Measurements from ENCODE around the gene ZNF425. TPM values are rescaled to one million over a fixed set of nuclear protein-coding genes. Genes with fewer than 3 reads are reported as not detected.

The ZNF425 gene
- total and polyA plus RNA-seq, 9 of the 15 experiments (the other 6 are each of a cell fraction or from before 2014, with no cell fraction given): 0.03 to 0.89 (median 0.54) TPM

DNA sequence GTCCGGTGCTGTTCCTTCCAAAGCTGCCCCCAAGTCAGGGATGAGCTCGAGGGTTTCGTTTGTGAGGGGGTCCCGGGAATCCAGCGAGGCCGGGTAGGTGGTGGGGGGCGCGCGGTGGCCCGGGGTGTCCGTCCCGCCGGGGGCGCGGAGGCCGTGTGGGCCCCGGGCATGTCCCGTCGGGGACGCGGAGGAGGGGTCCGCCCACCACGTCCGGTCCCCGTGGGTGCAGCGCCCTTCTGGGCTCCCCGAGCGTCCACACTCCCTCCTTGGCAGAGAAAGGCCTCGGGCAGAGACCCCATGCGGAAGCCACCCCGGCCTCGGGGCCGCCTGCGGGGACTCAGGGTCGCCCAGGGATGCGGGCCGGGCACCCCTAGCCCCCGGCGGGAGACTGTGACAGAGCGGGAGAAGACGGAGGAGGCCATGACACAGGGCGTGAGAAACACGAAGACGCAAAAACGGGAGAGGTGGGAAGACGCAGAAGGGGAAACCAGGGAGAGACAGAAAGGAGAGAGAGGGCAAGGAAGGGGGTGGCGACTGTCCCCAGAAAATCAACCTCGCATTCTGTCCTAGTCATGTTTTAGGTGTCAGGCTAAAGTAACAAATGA lies 640 bp upstream of the ZNF425 start (continued):
- TF ChIP-seq SIRT6 (IDR thresholded peaks at IDR 0.05; ENCODE audit: low read depth, low read length): no peak
- no peak for TF ChIP-seq TAF9B (IDR thresholded peaks at IDR 0.05; ENCODE audit: partially characterized antibody)
- TF ChIP-seq, protein P1, sequence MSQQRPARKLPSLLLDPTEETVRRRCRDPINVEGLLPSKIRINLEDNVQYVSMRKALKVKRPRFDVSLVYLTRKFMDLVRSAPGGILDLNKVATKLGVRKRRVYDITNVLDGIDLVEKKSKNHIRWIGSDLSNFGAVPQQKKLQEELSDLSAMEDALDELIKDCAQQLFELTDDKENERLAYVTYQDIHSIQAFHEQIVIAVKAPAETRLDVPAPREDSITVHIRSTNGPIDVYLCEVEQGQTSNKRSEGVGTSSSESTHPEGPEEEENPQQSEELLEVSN (IDR thresholded peaks at IDR 0.05; ENCODE audit: borderline replicate concordance in 1 of 2, extremely low read depth in 1 of 2, insufficient read depth in 1 of 2, insufficient read length in 1 of 2, low read depth in 1 of 2, low read length in 1 of 2, poor library complexity in 1 of 2, severe bottlenecking in 1 of 2): peak; percentile 80 to 93
- no peak for TF ChIP-seq TCFL5 (CRISPR knock-in tag; conservative IDR thresholded peaks at IDR 0.05)
- TF ChIP-seq BACH1 (tag; IDR thresholded peaks at IDR 0.05): no peak; the same call in 1 of the 2 replicates
- TF ChIP-seq NEUROD1 (IDR thresholded peaks at IDR 0.05; ENCODE audit: borderline replicate concordance, low read depth, low read length, partially characterized antibody): no peak
- TF ChIP-seq, protein P2, sequence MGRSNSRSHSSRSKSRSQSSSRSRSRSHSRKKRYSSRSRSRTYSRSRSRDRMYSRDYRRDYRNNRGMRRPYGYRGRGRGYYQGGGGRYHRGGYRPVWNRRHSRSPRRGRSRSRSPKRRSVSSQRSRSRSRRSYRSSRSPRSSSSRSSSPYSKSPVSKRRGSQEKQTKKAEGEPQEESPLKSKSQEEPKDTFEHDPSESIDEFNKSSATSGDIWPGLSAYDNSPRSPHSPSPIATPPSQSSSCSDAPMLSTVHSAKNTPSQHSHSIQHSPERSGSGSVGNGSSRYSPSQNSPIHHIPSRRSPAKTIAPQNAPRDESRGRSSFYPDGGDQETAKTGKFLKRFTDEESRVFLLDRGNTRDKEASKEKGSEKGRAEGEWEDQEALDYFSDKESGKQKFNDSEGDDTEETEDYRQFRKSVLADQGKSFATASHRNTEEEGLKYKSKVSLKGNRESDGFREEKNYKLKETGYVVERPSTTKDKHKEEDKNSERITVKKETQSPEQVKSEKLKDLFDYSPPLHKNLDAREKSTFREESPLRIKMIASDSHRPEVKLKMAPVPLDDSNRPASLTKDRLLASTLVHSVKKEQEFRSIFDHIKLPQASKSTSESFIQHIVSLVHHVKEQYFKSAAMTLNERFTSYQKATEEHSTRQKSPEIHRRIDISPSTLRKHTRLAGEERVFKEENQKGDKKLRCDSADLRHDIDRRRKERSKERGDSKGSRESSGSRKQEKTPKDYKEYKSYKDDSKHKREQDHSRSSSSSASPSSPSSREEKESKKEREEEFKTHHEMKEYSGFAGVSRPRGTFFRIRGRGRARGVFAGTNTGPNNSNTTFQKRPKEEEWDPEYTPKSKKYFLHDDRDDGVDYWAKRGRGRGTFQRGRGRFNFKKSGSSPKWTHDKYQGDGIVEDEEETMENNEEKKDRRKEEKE (IDR thresholded peaks at IDR 0.05; ENCODE audit: borderline replicate concordance in 1 of 2, control insufficient read depth in 1 of 2, low read depth in 2 of 2, low read length in 1 of 2): peak in 1 of 2 experiments; percentile 60; a peak in 2 of 4 replicates
- no peak for TF ChIP-seq ILF3 (IDR thresholded peaks at IDR 0.05; ENCODE audit: borderline replicate concordance)
- no peak; the same call in 1 of the 2 replicates for TF ChIP-seq IRF2 (CRISPR knock-in tag; IDR thresholded peaks at IDR 0.05)
- peak; percentile 57; the same call in 1 of the 2 replicates for TF ChIP-seq MTA1 (IDR thresholded peaks at IDR 0.05; ENCODE audit: borderline replicate concordance)
- TF ChIP-seq, protein P3, sequence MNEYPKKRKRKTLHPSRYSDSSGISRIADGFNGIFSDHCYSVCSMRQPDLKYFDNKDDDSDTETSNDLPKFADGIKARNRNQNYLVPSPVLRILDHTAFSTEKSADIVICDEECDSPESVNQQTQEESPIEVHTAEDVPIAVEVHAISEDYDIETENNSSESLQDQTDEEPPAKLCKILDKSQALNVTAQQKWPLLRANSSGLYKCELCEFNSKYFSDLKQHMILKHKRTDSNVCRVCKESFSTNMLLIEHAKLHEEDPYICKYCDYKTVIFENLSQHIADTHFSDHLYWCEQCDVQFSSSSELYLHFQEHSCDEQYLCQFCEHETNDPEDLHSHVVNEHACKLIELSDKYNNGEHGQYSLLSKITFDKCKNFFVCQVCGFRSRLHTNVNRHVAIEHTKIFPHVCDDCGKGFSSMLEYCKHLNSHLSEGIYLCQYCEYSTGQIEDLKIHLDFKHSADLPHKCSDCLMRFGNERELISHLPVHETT (CRISPR knock-in tag; conservative IDR thresholded peaks at IDR 0.05 in 1 of 2, IDR thresholded peaks at IDR 0.05 in 1 of 2): peak in 1 of 2 experiments; percentile 9; a peak in 1 of 4 replicates
- TF ChIP-seq RBFOX2 (IDR thresholded peaks at IDR 0.05; ENCODE audit: low read depth, low read length): no peak; the same call in 1 of the 2 replicates
- no peak for TF ChIP-seq ESRRB (CRISPR knock-in tag; IDR thresholded peaks at IDR 0.05; ENCODE audit: borderline replicate concordance)
- TF ChIP-seq, protein P4, sequence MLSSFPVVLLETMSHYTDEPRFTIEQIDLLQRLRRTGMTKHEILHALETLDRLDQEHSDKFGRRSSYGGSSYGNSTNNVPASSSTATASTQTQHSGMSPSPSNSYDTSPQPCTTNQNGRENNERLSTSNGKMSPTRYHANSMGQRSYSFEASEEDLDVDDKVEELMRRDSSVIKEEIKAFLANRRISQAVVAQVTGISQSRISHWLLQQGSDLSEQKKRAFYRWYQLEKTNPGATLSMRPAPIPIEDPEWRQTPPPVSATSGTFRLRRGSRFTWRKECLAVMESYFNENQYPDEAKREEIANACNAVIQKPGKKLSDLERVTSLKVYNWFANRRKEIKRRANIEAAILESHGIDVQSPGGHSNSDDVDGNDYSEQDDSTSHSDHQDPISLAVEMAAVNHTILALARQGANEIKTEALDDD (IDR thresholded peaks at IDR 0.05): no peak
- 0 out of 2 replicates have a peak, but pooled peaks have one; percentile 21 for TF ChIP-seq ZNF354B (CRISPR knock-in tag; IDR thresholded peaks at IDR 0.05)
- no peak for TF ChIP-seq ZNF57 (CRISPR knock-in tag; IDR thresholded peaks at IDR 0.05)
- peak; percentile 25; the same call in 1 of the 2 replicates for TF ChIP-seq MED1 (CRISPR knock-in tag; IDR thresholded peaks at IDR 0.05; ENCODE audit: borderline replicate concordance)
- no peak for TF ChIP-seq SMAD3 (CRISPR knock-in tag; conservative IDR thresholded peaks at IDR 0.05)
- TF ChIP-seq NFIX (CRISPR knock-in tag; IDR thresholded peaks at IDR 0.05; ENCODE audit: low read depth): no peak
- no peak for TF ChIP-seq MAFK (IDR thresholded peaks at IDR 0.05; ENCODE audit: low read length)
- 0 out of 2 replicates have a peak, but pooled peaks have one; percentile 57 for TF ChIP-seq RHOXF2B (CRISPR knock-in tag; conservative IDR thresholded peaks at IDR 0.05)

All from K562 (cell line).